HG02623 (cell line): ENCODE measurements around the gene APOC3.

ENCODE experiments used
- ATAC-seq: cut with Tn5 transposase; IDR thresholded peaks from one replicate; pipeline ENCODE4 v1.9.1; 2021; ENCODE audit warnings: moderate library complexity; ENCODE audit not compliant: unreplicated experiment

Gene APOC3

DNA sequence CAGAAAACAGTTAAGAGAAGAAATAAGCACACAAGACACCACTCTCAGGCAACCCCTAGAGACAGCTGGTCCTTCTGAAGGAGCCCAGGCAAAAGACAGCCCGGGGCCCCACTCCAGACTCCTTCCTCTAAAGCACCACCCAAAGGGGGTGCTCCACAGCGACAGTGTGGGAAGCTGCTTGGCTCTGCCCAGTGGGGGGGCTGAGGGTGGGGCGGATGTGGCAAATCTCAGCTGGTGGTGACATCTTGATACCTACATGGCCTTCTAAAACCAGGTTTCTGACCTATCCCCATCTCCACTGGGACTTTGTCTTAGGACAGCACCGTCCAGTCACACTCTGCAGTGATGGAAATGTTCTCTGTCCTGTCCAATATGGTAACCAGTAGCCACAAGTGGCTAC lies 17.9 kb downstream of the APOC3 start:
- no peak for ATAC-seq

- no peak for ATAC-seq
Observed at GRCh38 chr11:116849060-116849459, 19.4 kb downstream of the APOC3 start.

DNA sequence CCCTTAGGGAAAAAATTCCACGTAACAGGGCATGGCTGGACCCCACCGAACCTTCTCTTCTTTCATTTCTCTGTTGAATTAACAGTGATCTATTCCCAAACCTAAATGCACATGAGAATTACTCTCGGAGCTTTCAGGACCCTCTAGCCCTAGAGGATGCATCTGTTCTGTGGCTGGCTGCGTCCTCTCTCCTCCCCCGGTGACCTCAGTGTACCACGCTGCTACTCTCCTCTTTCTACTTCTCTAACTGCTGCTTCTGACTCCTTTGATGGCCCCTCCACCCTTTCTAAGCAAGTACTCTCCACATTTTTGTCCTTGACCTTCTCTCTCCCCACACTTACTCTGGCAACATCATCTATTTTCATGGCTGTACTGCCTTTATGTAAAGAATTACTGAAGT lies 19.8 kb downstream of the APOC3 start:
- no peak for ATAC-seq

- no peak for ATAC-seq
Observed at GRCh38 chr11:116851626-116852025, 21.9 kb downstream of the APOC3 start.

- ATAC-seq = no peak
Observed at GRCh38 chr11:116852261-116853031, 22.7 kb downstream of the APOC3 start.

- ATAC-seq = peak; percentile 90
Observed at GRCh38 chr11:116853461-116854073, 23.9 kb downstream of the APOC3 start.

- ATAC-seq = no peak
Observed at GRCh38 chr11:116855413-116855812, 25.7 kb downstream of the APOC3 start.

DNA sequence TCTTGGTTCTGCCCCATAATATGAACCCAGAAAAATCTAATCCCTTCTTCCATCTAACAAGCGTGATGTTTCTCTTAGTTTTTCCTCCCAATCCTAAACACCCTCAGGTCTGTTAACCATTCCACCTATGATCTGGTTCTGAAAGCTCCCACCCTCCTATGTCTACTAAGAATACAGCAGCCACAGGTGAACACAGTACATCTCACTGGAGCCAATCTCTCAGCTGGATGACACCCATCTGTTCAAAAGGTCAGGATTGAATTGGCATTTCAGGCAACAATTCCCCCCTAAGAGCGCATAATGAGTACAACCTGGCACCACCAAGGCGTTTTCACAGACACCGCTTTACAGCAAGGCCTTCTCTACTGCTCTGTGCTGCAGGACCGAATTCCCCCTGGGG lies 26.7 kb downstream of the APOC3 start:
- ATAC-seq = no peak

DNA sequence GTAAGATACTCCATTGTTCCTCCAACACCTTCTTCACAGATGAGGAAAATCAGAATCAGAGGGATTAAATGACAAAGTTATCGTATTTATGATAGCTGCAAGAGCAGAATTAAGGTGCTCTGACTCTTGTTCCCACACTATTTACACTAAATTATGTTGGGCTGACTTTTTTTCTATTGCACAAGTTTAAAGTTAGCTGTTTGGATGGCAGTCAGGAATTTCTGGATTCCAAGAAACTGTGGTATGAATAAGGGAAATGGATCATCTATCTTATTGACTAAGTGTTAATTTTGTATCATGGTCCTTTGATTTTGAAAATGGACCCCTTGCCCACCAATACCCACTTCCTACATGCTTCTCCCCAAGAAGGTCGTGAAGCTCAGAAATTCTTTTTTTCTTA lies 27.6 kb downstream of the APOC3 start:
- no peak for ATAC-seq

DNA sequence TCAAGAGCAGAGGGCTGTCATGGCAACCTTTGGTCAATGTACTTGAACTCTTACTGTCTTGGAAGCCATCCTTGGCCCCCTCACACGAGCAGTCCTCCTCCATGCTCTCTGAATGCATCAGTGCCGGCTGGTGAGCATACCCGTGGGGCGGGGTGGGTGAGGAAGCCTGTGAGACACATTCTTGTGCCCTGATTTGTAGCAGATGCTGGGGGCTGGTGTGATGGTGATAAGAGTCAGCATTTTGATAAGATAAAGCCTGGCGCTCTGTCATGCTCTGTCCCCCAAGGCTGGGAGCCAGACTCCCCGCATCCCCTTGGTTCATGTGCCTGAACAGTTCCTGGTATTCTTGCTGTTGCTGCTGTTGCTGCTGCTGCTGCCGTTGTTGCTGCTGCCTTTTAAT lies 28.2 kb downstream of the APOC3 start:
- no peak for ATAC-seq

GRCh38 chr11:116859175-116859574 lies 29.5 kb downstream of the APOC3 start:
- no peak for ATAC-seq

GRCh38 chr11:116860303-116860702 lies 30.6 kb downstream of the APOC3 start:
- no peak for ATAC-seq

DNA sequence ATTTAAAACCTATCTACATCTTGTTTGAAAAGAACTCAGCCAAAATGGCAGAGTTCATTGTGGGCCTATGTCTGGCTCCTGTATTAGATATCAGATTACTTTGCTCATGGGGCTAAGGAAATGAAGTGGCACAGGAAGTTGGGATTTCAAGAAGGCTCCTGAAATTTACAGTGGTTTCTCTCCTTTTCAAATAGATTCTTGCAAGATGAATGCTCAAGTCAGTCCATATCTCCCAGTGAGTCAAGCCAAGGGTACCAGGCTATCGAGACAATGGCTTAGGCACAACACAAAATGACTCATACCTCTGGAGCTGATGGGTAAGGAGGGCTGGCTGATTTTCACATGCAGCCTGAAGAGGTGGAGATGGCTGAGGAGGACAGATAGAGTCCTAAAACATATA lies 31.8 kb downstream of the APOC3 start:
- ATAC-seq = no peak

- no peak for ATAC-seq
Observed at GRCh38 chr11:116862185-116862584, 32.5 kb downstream of the APOC3 start.

- no peak for ATAC-seq
Observed at GRCh38 chr11:116862951-116863350, 33.2 kb downstream of the APOC3 start.

GRCh38 chr11:116864531-116864930 lies 34.8 kb downstream of the APOC3 start:
- ATAC-seq = no peak

DNA sequence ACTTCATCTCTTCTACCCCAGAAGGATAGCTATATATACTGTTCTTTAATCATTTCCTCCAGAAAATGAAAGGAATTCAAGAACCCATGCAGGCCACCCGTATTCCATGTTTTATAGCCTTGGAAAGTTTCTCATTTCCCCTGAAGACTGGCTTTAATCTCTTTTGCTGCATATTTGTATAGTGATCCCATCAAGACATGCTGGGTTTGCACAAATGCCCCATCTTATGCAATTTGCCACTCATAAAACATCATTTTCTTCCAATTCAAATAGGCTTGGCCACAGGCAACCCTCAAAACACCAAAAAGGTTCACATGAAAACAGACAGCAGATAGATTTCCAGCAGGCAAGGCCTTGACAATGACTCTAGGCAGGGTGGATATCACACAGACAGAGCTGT lies 36.0 kb downstream of the APOC3 start:
- no peak for ATAC-seq

- ATAC-seq = no peak
Observed at GRCh38 chr11:116866804-116867455, 37.2 kb downstream of the APOC3 start.

GRCh38 chr11:116867619-116868018 lies 37.9 kb downstream of the APOC3 start:
- no peak for ATAC-seq

DNA sequence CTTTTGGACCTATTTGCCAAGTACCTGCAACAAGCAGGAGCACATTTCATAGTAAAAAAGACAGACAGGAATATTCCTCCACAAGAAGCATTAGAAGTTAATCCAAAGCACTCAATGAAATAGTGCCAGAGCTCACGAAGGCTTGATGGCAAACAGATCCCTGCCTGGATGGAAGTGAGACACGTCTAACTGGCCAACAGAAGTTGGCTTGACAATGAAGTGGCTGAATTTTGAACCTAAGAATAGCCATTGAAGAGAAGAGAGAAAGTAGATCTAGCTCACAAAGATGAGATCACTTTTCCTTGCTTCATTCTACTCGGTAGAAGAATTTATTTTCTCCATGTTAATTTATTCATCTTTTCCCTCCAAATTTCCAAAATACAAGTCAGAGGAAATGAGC lies 38.4 kb downstream of the APOC3 start:
- no peak for ATAC-seq

- ATAC-seq = no peak
Observed at GRCh38 chr11:116869610-116870009, 39.9 kb downstream of the APOC3 start.

DNA sequence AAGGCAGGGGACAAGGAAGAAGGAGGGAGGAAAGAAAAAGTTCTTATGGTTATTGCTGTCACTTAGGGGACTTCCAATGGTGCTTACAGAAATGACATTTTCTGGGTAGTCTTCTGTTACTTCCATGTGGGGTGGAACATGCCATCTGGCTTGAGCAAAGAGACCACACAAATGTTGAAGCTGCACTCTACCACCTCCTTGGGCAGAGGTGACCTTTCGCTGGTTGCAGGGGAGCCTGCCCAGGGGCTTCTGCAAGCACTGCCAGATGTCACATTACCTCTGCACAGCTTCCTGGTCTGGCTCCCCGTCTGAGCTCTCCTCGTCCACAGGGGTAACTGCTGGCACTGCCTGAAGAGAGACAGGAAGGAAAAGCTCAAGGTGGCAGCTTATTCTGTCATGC lies 40.3 kb downstream of the APOC3 start:
- no peak for ATAC-seq
